ENCODE results near the gene MPP3. TPM values are rescaled to one million over a fixed set of nuclear protein-coding genes. Genes with fewer than 3 reads are reported as not detected.

Gene MPP3
- total RNA-seq, 1 donor from 2014 or later = 4.1 TPM

DNA sequence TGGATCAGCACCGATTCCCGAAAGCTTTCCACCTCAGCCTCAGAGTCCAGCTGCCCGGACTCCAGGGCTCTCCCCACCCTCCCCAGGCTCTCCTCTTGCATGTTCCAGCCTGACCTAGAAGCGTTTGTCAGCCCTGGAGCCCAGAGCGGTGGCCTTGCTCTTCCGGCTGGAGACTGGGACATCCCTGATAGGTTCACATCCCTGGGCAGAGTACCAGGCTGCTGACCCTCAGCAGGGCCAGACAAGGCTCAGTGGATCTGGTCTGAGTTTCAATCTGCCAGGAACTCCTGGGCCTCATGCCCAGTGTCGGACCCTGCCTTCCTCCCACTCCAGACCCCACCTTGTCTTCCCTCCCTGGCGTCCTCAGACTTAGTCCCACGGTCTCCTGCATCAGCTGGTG is 29.0 kb upstream of the MPP3 start:
- Histone ChIP-seq H3K36me3 (ENCODE audit: control insufficient read depth, insufficient read depth, low read length) (no peaks in the 10 kb centered on the region), H3K27me3 (ENCODE audit: control insufficient read depth, insufficient read depth, low read length) (peaks cover 13% of the 10 kb centered on the region), H3K4me3 (ENCODE audit: low read depth, low read length) (no peak overlapping the region)
- no peak for DNase-seq (ENCODE audit: low read depth)
- TF ChIP-seq, protein P1, sequence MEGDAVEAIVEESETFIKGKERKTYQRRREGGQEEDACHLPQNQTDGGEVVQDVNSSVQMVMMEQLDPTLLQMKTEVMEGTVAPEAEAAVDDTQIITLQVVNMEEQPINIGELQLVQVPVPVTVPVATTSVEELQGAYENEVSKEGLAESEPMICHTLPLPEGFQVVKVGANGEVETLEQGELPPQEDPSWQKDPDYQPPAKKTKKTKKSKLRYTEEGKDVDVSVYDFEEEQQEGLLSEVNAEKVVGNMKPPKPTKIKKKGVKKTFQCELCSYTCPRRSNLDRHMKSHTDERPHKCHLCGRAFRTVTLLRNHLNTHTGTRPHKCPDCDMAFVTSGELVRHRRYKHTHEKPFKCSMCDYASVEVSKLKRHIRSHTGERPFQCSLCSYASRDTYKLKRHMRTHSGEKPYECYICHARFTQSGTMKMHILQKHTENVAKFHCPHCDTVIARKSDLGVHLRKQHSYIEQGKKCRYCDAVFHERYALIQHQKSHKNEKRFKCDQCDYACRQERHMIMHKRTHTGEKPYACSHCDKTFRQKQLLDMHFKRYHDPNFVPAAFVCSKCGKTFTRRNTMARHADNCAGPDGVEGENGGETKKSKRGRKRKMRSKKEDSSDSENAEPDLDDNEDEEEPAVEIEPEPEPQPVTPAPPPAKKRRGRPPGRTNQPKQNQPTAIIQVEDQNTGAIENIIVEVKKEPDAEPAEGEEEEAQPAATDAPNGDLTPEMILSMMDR (IDR thresholded peaks at IDR 0.05; ENCODE audit: insufficient read depth, low read length, poor library complexity, severe bottlenecking) = no peak

DNA sequence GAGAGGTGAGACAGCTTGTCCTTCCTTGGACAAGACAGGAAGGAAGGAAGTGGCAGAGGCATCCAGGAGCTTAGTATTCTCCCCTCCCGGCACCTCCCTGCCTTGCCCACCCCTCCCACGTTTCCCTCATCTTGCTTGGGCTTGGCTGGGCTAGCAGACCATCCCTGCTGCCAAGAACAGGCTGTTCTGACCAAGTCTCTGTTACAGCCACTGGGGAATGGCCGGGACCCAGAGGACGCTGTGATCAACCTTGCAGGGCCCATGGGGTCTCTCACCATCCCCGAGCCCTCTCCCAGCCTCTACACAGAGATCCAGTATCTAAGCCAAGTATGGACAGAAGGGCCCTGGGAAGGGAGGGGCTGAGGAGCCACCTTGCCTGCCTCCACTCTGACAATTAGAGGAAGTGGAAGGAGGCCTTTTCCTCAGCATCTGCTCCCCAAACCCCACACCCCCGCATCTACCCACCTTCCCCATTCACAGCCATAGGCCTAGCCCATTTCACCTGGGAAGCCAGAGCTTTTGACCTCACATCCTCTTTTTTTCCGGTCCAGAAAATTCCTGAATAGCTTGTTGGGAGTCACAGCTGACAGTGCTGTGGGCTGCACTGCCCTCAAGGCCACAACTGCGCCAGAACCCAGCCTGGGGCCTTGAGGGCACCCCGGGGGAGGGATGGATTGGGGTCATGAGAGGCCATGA is 28.1 kb upstream of the MPP3 start:
- H3K36me3 ChIP-seq (ENCODE audit: control insufficient read depth, insufficient read depth, low read length) = no peaks in the 10 kb centered on the region

DNA sequence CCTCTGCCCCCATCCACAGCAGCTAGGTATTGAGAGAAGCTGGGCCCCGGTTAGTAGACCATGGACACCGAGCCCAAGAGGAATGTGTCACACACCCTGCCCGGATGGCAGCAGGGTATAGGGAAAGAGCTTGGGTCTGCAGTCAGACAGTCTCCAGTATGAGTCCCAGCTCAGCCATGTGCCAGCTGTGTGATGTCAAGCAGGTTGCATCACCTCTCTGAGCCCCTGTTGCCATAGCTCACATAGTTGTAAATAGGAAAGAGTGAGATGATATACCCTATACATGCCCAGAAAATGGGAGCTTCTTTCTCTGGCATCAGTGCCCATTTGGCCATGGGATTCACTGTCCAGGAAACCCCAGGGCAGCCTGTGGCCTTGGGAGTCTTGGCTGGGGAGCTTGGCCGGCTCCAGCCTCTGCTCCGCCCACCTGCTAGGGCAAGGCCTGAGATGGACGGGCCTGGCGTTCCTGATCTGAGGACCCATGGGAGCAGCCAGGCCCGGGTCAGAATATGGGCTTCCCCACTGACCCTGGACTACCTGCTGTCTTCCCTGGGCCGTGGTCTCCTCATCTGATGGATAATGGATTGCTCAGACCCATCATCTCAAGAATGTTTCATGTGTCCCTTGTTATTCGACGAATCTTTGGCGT is 27.3 kb upstream of the MPP3 start:
- TF ChIP-seq, protein P1 (IDR thresholded peaks at IDR 0.05; ENCODE audit: insufficient read depth, low read length, poor library complexity, severe bottlenecking) = no peak
- no peaks in the 10 kb centered on the region for H3K36me3 ChIP-seq (ENCODE audit: control insufficient read depth, insufficient read depth, low read length)
- no peak overlapping the region for H3K4me3 ChIP-seq (ENCODE audit: low read depth, low read length)
- H3K27me3 ChIP-seq (ENCODE audit: control insufficient read depth, insufficient read depth, low read length) = peaks cover 21% of the 10 kb centered on the region
- no peak for DNase-seq (ENCODE audit: low read depth)

More for the DNA sequence above, 28.1 kb upstream of the MPP3 start:
- Histone ChIP-seq H3K4me3 (ENCODE audit: low read depth, low read length) (no peak overlapping the region), H3K27me3 (ENCODE audit: control insufficient read depth, insufficient read depth, low read length) (peaks cover 18% of the 10 kb centered on the region)
- no peak for DNase-seq (ENCODE audit: low read depth)
- TF ChIP-seq, protein P1 (IDR thresholded peaks at IDR 0.05; ENCODE audit: insufficient read depth, low read length, poor library complexity, severe bottlenecking) = no peak

DNA sequence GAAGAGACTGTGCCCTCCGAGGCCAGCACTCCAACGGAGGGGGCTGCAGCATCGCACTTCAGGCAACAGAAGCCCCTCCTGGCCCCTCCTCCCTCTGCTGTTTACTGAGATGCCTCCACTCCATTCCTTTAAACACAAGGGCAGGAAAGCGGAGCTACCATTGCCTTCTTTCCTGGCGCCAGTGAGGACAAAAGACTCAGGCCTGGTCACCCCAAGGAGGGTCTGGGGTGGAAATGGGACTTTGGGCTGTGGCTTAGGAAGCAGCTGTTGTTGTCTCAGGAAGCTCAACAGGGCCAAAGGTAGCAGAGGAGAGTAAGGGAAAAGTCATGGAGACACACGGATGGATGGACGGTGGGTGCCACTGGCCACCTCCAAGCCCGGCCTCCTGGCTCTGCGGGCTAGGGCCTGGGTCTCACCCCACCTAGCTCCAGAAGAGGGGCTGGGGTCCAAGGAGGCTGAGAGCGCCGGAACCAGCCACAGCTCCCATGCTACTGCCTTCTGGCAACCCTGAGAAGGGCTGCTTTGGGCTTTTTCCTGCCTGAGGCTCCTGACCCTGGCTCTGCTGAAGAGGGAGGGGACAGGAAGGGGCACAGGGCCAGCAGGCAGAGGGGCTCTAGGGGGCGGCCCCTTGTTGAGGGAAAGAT is 25.1 kb upstream of the MPP3 start:
- TF ChIP-seq, protein P1 (IDR thresholded peaks at IDR 0.05; ENCODE audit: insufficient read depth, low read length, poor library complexity, severe bottlenecking) = no peak
- DNase-seq (ENCODE audit: low read depth) = no peak
- no peak overlapping the region for H3K4me3 ChIP-seq (ENCODE audit: low read depth, low read length)
- H3K27me3 ChIP-seq (ENCODE audit: control insufficient read depth, insufficient read depth, low read length) = peaks cover 31% of the 10 kb centered on the region
- H3K36me3 ChIP-seq (ENCODE audit: control insufficient read depth, insufficient read depth, low read length) = no peaks in the 10 kb centered on the region

DNA sequence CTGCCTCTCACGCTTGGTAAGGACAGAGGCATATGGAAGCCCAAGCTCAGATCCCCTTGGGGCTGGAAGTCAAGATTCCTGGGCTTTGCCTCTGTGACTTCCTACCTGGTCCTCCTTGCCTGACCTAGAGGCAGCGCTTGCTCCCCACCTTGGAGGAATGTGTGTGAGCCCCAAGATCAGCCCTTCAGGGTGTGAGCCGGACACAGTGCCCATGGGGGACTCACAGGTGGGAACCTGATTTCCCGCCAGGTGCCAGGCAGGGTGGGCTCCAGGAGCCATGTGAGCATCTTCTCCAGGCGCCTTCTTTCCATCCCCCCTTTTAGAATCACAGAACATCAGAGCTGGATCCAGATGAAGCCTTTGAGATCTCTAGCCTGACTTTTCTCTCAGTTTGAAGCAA is 24.2 kb upstream of the MPP3 start:
- Histone ChIP-seq H3K36me3 (ENCODE audit: control insufficient read depth, insufficient read depth, low read length) (no peaks in the 10 kb centered on the region), H3K4me3 (ENCODE audit: low read depth, low read length) (no peak overlapping the region), H3K27me3 (ENCODE audit: control insufficient read depth, insufficient read depth, low read length) (peaks cover 38% of the 10 kb centered on the region)
- TF ChIP-seq, protein P1 (IDR thresholded peaks at IDR 0.05; ENCODE audit: insufficient read depth, low read length, poor library complexity, severe bottlenecking) = no peak
- DNase-seq (ENCODE audit: low read depth) = no peak

Data from kidney epithelial cell (primary cell).